Stimulated activated effector memory CD8-positive, alpha-beta T cell treated with anti-CD3 and anti-CD28 coated beads, Interleukin-12 subunit alpha, Interleukin-12 subunit beta, amount 100 ng/mL, for 72 hours (primary cell): ENCODE measurements around the gene EXOC6.

Experiments
- ATAC-seq: fragments of 150-1000 bp; cut with Tn5 transposase; 2 replicates; pipeline ENCODE4 v1.10.0; 2021
- DNase-seq, 2 donors: peaks; one replicate each; pipeline ENCODE4 v3.0.0; 2021 to 2022; ENCODE audit warnings: low spot score in 2 of 2
- H3K27ac Mint-ChIP-seq: one replicate; pipeline ENCODE4 v1.8.0; 2022; ENCODE audit warnings: mild to moderate bottlenecking, mixed read lengths
- H3K36me3 Mint-ChIP-seq: one replicate; pipeline ENCODE4 v1.8.0; 2022; ENCODE audit warnings: mild to moderate bottlenecking, mixed read lengths
- H3K4me1 Mint-ChIP-seq: one replicate; pipeline ENCODE4 v1.8.0; 2022; ENCODE audit warnings: mixed read lengths
- H3K4me3 Mint-ChIP-seq: one replicate; pipeline ENCODE4 v1.8.0; 2022; ENCODE audit warnings: mild to moderate bottlenecking, mixed read lengths
- H3K9me3 Mint-ChIP-seq: one replicate; pipeline ENCODE4 v1.8.0; 2022; ENCODE audit warnings: mixed read lengths

Gene EXOC6

DNA sequence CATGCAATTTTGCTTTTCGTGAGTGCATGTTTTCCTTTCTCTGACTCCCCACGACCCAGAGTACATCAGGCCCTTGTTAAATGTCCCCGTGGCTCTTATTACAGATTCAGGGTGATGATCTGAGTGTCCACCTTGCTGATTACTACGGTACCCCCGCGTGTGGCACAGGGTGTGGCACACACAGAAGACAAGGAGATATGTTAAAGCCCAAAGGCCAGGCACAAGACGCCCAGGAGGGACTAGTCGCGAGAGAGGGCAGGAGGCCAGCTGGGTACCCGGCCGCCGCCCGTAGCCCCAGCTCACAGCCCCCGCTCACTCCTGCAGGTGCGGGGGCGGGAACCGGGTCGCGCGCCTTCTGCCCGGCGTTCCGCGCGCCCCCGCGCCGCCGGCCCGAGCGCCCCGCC is 281 bp upstream of the EXOC6 start:
- H3K4me3 Mint-ChIP-seq: peak overlapping the region; percentile 72
- peak; percentile 71 for ATAC-seq

DNA sequence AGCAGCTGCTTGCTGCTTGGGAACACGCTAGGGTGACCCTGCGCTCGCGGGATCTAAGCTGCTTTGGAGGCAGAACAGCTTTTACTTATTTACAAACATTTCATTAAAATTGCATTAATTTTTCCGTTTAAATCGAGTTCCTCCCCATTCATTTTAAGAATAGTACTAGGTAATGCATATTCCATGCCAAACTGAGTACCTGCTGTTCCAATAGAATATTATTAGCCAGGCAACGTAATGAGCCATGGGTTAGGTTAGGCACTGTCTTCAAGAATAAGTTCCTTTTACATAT is 860 bp downstream of the EXOC6 start:
- peak overlapping the region; percentile 74 for H3K27ac Mint-ChIP-seq
- ATAC-seq: peak; percentile 29
- peaks cover 35% of the 10 kb centered on the region for H3K4me1 Mint-ChIP-seq
- H3K4me3 Mint-ChIP-seq: peak overlapping the region; percentile 72
- H3K36me3 Mint-ChIP-seq: no peaks in the 10 kb centered on the region
- no peak for DNase-seq
- H3K9me3 Mint-ChIP-seq: no peaks in the 10 kb centered on the region

More for the DNA sequence above, 281 bp upstream of the EXOC6 start:
- peaks cover 35% of the 10 kb centered on the region for H3K4me1 Mint-ChIP-seq
- H3K36me3 Mint-ChIP-seq: no peaks in the 10 kb centered on the region
- H3K9me3 Mint-ChIP-seq: no peaks in the 10 kb centered on the region
- DNase-seq: no peak
- H3K27ac Mint-ChIP-seq: peak overlapping the region; percentile 74

DNA sequence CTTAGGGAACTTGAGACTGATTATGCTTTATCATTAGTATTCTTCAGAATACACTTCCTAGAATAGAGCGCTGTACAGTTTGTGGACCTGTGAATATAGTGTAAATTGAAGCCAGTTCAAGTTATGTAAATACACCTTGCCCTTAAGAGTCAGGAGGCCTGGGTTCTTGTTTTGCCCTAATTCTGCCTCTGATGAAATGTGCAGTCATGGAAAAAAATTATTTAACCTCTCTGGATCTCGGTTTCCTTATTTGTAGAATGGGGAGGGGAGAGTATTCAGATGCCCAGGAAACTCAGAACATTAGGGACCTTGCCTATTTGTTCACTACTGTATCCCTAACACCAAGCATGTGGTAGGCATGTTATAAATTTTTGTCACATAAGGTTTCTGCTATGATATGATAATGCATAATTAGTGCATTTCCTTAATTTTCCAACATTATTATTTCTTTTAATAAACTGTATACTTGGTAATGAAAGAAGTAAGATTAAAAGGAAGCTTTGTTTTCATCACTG is 1.3 kb downstream of the EXOC6 start:
- no peaks in the 10 kb centered on the region for H3K9me3 Mint-ChIP-seq
- peak overlapping the region; percentile 72 for H3K4me3 Mint-ChIP-seq
- H3K4me1 Mint-ChIP-seq: peaks cover 38% of the 10 kb centered on the region
- H3K27ac Mint-ChIP-seq: peak overlapping the region; percentile 74
- ATAC-seq (no peak), DNase-seq (no peak)
- no peaks in the 10 kb centered on the region for H3K36me3 Mint-ChIP-seq

DNA sequence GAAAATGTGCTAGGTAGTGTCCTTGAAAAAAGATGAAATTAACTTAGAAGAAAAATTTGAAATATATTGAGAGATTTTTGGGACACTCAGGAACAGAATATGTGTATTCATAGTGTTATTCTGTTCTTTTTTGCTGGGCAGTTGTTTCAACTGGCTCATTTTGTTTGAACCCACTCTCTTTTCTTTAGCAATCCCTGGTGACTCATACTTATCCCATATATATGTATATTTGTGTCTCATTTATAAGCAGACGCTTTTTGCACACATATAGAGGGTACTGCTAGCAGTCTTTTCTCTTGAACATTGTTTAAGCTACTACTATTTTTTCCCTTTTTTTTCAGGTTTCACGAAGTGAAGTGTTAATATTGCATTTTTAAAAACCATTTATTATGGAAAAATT is 1.9 kb downstream of the EXOC6 start:
- Mint-ChIP-seq H3K4me3 (no peak overlapping the region), H3K27ac (no peak overlapping the region), H3K9me3 (no peaks in the 10 kb centered on the region), H3K4me1 (peaks cover 41% of the 10 kb centered on the region), H3K36me3 (no peaks in the 10 kb centered on the region)
- ATAC-seq (no peak), DNase-seq (no peak)

DNA sequence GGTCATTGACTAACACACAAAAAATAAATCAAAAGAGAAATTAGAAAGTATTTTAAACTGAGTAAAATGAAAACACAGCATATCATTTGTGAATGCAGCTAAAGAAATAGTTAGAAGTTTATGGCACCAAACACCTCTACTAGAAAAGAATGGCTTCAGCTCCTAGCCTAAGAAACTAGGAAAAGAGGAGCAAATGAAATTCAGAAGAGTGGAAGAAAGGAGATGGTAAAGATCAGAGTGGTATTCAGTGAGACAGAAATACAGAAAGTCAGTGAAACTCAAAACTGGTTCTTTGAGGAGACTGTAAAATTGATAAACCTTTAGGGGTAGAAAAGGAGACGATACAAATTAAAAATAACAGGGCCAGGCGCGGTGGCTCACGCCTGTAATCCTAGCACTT is 2.7 kb downstream of the EXOC6 start:
- Mint-ChIP-seq H3K36me3 (no peaks in the 10 kb centered on the region), H3K27ac (no peak overlapping the region), H3K9me3 (no peaks in the 10 kb centered on the region), H3K4me1 (peaks cover 38% of the 10 kb centered on the region), H3K4me3 (no peak overlapping the region)
- ATAC-seq (no peak), DNase-seq (no peak)

DNA sequence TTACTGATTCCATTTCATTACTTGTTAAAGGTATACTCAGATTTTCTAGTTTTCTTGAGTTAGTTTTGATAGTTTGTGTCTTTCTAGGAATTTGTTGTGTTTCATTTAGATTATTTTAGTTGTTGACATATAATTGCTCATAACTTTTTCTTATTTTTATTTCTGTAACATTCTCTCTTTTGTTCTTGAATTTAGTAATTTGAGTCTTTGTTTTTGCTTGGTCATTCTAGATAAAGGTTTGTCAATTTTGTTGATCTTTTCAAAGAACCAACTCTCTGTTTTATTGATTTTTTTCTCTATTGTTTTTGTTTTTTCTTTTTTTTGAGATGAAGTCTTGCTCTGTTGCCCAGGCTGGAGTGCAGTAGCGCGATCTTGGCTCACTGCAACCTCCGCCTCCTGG is 7.2 kb downstream of the EXOC6 start:
- ATAC-seq (no peak), DNase-seq (no peak)
- H3K4me3 Mint-ChIP-seq: no peak overlapping the region
- H3K9me3 Mint-ChIP-seq: peaks cover 16% of the 10 kb centered on the region
- no peaks in the 10 kb centered on the region for H3K36me3 Mint-ChIP-seq
- peaks cover 10% of the 10 kb centered on the region for H3K4me1 Mint-ChIP-seq
- H3K27ac Mint-ChIP-seq: no peak overlapping the region

DNA sequence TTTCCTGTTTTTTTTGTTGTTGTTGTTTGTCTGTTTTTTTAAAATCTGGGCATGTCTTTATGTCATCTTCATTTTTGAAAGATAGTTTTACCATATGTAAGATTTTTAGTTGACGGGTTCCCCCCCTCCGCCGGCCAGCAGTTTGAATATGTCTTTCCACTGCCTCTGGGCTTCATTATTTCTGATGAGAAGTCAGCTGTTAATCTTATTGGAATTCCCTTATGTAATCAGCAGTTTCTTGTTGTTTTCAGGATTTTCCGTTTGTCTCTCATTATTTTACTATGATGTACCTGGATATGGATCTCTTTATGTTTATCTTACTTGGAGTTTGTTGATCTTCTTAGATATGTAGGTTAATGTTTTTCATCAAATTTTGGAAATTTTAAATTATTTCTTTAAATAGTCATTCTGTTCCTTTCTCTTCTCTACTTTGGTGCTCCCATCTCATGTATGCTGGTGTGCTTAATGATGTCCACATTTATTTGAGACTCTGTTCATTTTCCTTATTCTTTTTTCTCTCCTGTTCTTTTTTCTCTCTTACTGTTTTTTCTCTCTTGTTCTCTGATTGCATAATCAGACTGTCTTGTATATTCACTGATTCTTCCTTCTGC is 9.7 kb downstream of the EXOC6 start:
- ATAC-seq (no peak), DNase-seq (no peak)
- H3K36me3 Mint-ChIP-seq: no peaks in the 10 kb centered on the region
- H3K4me3 Mint-ChIP-seq: no peak overlapping the region
- H3K4me1 Mint-ChIP-seq: peaks cover 18% of the 10 kb centered on the region
- H3K27ac Mint-ChIP-seq: no peak overlapping the region
- peaks cover 16% of the 10 kb centered on the region for H3K9me3 Mint-ChIP-seq

DNA sequence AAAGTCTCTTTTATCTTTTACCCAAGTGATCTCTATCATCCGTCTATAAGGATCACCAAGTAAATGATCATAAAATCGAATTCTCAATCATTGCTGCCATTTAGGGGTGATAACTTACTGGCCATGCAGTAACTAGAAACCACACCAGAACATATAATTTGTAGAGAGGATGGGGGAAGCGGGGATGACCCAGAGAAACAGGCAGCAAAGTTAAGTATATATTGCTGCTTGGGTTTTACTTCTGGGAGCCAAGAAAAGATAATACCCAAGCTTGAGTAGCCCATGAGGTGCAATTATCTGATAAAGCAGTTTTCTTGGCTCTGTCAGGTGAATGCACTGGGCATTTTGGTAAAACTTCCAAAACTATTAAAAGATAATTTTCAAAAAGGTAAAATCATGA is 18.9 kb downstream of the EXOC6 start:
- DNase-seq (no peak), ATAC-seq (no peak)
- Mint-ChIP-seq H3K4me1 (no peaks in the 10 kb centered on the region), H3K9me3 (no peaks in the 10 kb centered on the region), H3K4me3 (no peak overlapping the region), H3K36me3 (no peaks in the 10 kb centered on the region), H3K27ac (no peak overlapping the region)

DNA sequence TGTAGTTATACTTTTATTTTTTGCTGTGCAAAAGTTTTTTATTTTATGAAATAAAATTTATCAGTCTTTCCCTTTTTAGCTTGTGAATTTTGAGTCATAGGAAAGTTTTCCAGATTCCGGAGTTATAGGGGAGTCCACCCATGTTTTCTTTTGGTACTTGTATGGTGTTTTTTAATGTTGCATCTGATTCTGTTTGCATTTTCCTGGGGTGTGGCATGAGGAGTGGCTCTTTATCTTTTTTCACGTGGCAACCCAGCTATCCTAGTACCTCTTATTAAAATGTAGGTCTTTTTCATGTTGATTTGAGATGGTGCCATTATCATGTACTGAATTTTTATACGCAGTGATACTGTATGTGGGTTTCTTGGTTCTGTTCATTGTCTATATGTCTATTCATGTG is 19.7 kb downstream of the EXOC6 start:
- H3K4me1 Mint-ChIP-seq: no peaks in the 10 kb centered on the region
- H3K4me3 Mint-ChIP-seq: no peak overlapping the region
- no peaks in the 10 kb centered on the region for H3K36me3 Mint-ChIP-seq
- ATAC-seq: no peak
- no peak for DNase-seq
- H3K9me3 Mint-ChIP-seq: no peaks in the 10 kb centered on the region
- no peak overlapping the region for H3K27ac Mint-ChIP-seq

DNA sequence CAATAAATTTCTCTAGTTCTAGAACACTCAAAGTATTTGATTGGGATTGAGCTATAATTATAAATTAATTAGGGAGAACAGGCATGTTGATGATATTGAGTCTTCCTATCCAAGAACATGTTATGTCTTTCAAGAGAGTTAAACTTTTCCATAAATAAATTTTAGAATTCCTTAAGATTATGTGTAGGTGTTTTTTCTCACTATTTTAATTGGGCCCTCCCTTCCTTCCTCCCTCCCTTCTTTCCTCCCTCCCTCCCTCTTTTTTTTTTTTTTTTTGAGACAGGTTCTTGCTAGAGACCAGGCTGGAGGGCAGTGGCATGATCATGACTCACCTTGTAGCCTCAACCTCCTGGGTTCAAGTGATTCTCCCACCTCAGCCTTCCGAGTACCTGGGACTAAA is 20.2 kb downstream of the EXOC6 start:
- H3K9me3 Mint-ChIP-seq: no peaks in the 10 kb centered on the region
- no peak for DNase-seq
- no peak for ATAC-seq
- H3K4me1 Mint-ChIP-seq: no peaks in the 10 kb centered on the region
- no peaks in the 10 kb centered on the region for H3K36me3 Mint-ChIP-seq
- no peak overlapping the region for H3K27ac Mint-ChIP-seq
- no peak overlapping the region for H3K4me3 Mint-ChIP-seq

DNA sequence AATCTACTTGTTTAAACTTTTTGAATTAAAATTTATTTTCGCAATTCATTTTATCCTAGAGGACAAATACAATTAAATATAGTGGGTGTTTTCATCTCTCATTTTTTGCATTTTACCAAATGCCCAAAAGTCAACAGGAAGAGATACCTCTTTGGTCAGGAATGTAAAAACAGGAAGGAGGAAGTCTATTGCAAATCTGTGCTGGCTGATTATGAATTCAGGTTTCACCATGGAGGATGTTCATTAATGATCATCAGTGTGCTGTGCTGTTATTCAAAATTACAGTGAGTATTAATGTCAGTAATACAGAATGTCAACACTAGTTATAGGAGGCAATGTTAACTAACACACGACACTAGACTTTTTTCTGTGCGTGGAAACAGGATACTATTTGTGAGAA is 24.7 kb downstream of the EXOC6 start:
- DNase-seq (no peak), ATAC-seq (no peak)
- Mint-ChIP-seq H3K4me1 (peaks cover 12% of the 10 kb centered on the region), H3K9me3 (no peaks in the 10 kb centered on the region), H3K4me3 (no peak overlapping the region), H3K36me3 (no peaks in the 10 kb centered on the region), H3K27ac (no peak overlapping the region)

DNA sequence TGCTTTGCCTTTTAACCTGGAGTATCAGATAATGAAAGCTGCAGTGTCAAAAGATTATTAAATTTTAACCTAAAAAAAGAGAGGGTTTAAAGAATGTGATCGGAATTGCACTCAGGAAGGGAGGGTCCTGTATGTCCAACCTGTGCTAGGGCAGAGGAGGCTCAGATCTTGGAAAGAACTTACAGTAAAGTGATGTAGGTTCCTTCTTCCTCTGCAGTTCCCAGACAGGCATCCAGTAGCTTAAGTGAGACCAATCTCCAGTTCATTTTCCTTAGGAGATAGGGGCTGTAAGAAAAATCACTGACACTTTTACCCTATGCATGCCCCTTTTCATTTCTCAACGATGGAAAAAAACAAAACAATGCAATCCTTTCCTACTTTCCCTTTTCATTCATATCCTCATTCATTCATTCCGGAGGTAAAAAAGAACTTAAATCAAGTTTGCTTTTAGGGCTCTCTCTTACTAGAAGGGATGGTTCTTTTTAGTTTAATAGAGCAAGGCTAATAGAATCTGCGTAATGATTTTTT is 28.3 kb downstream of the EXOC6 start:
- H3K4me1 Mint-ChIP-seq: peaks cover 12% of the 10 kb centered on the region
- H3K36me3 Mint-ChIP-seq: no peaks in the 10 kb centered on the region
- H3K4me3 Mint-ChIP-seq: no peak overlapping the region
- ATAC-seq (no peak), DNase-seq (no peak)
- H3K9me3 Mint-ChIP-seq: no peaks in the 10 kb centered on the region
- H3K27ac Mint-ChIP-seq: no peak overlapping the region

DNA sequence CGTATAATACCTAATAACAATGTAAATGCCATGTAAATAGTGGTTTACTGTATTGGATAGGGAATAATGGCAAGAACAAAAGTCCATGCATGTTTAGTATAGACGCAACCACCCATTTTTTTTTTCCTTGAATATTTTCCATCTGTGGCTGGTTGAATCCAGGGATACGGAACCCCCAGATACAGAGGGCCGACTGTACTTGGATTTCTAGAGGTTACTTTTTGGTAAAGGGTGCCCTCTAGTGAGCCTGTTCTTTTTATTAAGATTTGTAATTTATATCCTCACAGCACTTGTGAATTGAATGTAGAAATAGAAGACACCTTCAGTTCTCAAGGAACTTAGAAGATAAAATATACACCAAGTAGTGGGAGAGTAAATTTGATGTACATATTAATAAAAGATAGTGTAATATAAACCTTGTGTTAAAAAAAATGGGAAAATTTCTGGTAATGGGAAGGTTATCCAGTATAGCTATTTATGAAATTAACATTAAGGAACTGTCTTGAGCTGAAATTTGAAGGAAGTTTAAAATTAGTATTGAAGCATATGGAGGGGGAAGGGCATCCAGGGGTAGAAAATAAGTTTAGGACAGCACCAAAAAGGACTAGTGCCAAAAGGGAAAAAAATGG is 32.0 kb downstream of the EXOC6 start:
- Mint-ChIP-seq H3K27ac (no peak overlapping the region), H3K4me3 (no peak overlapping the region), H3K36me3 (no peaks in the 10 kb centered on the region), H3K4me1 (peaks cover 12% of the 10 kb centered on the region), H3K9me3 (no peaks in the 10 kb centered on the region)
- ATAC-seq: no peak
- no peak for DNase-seq

DNA sequence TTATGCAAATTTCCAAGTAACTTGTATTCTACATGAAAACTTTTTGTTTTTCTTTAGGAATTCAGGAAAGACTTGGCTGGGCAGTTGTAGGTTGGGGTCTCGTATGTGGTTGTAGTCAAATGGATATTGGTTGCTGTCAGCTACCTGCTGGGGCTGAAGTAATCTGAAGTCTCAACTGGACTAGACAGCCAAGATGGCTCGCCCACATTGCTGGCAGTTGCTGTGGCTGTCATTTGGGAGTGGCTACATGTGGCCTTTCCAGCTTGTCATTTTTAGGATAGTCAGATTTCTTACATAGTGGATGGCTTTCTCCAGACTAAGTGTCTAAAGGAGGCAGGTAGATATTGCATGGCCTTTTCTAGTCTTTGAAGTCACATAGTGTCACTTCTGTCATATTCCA is 32.6 kb downstream of the EXOC6 start:
- Mint-ChIP-seq H3K4me3 (no peak overlapping the region), H3K4me1 (peaks cover 12% of the 10 kb centered on the region), H3K27ac (no peak overlapping the region), H3K9me3 (no peaks in the 10 kb centered on the region), H3K36me3 (no peaks in the 10 kb centered on the region)
- DNase-seq: no peak
- ATAC-seq: no peak

DNA sequence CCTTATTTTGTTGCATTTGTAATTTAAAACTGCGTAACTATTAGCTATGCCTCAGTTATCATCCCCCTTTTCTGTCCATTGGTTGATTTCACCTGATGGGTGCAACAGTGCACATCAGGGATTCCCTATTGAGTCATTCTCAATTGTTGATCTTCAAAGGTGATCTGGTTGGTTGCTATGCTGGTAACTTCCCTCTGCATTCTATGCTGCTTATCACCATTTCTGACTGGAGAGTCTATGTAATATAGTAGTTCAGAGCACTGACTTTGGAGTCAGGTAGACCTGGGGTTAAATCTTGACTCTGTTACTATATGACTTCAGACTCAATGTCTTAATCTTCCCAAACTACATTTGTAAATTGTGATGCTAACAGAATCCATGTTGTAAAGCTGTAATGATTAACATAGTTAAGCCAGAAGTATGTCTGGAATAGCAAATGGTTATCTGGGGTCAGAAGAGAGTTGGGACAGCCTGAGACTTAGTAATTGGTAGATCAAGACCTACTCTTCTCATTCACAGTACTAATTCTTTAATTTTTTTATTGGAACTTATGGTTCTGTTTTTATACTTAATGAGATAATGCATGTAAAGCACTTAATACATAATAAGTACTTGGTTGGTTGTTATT is 38.1 kb downstream of the EXOC6 start:
- ATAC-seq: no peak
- no peaks in the 10 kb centered on the region for H3K36me3 Mint-ChIP-seq
- H3K9me3 Mint-ChIP-seq: no peaks in the 10 kb centered on the region
- H3K27ac Mint-ChIP-seq: no peak overlapping the region
- peaks cover 4% of the 10 kb centered on the region for H3K4me1 Mint-ChIP-seq
- no peak for DNase-seq
- no peak overlapping the region for H3K4me3 Mint-ChIP-seq

DNA sequence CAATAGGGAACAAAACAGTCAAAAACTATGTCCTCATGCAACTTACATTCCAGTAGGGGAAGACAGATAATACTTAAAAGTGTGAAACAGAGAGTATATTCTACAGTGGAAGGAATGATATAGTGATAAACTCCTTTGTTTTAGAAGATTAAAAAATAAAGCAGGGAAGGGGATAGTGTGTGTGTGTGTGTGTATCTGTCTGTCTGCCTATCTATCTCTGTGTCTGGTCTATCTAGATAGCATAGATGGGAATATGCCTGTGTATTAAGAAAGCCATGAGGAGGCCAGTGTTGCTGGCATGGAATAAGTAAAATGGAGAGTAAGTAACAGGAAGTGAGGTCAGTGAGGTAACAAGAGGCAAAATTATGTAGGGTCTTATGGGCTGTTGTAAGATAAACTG is 42.2 kb downstream of the EXOC6 start:
- ATAC-seq: no peak
- no peak overlapping the region for H3K4me3 Mint-ChIP-seq
- no peaks in the 10 kb centered on the region for H3K36me3 Mint-ChIP-seq
- no peaks in the 10 kb centered on the region for H3K9me3 Mint-ChIP-seq
- H3K4me1 Mint-ChIP-seq: peaks cover 10% of the 10 kb centered on the region
- no peak overlapping the region for H3K27ac Mint-ChIP-seq
- no peak for DNase-seq
